Left lung (tissue), 10 donors: ENCODE results near the gene GPC2. TPM values are rescaled to one million over a fixed set of nuclear protein-coding genes. Genes with fewer than 3 reads are reported as not detected.

Experiments
- ATAC-seq: fragments of 200-7000 bp; cut with Tn5 transposase; one replicate; pipeline ENCODE4 v1.9.1; 2020; ENCODE audit warnings: moderate library complexity
- DNase-seq, 4 donors: peaks; one replicate each; pipeline ENCODE4 v3.0.0-alpha.2; 2013 to 2020
- H3K27ac ChIP-seq, 2 donors: fragments of 200-600 bp; sonication (generic) in 1 of 2; one replicate each; pipeline versions ENCODE4 v1.5.0 to v1.8.0; 2020 to 2021
- H3K27me3 ChIP-seq, 2 donors: fragments of 200-600 bp; sonication (generic) in 1 of 2; one replicate each; pipeline versions ENCODE4 v1.5.0 to v1.8.0; 2020 to 2021
- H3K36me3 ChIP-seq, 2 donors: fragments of 200-600 bp; sonication (generic) in 1 of 2; one replicate each; pipeline versions ENCODE4 v1.5.0 to v1.8.0; 2020 to 2021
- H3K4me1 ChIP-seq, 2 donors: fragments of 200-600 bp; one replicate each; pipeline ENCODE4 v1.8.0; 2021
- H3K4me3 ChIP-seq, 2 donors: fragments of 200-600 bp; sonication (generic) in 1 of 2; one replicate each; pipeline versions ENCODE4 v1.5.0 to v1.8.0; 2020 to 2021; ENCODE audit warnings: mild to moderate bottlenecking in 1 of 2
- H3K9me3 ChIP-seq, 2 donors: fragments of 200-600 bp; sonication (generic) in 1 of 2; one replicate each; pipeline versions ENCODE4 v1.5.0 to v1.8.0; 2020 to 2021
- intact Hi-C, 2 donors: fragments of 100-400 bp; cut with DNase I; formaldehyde crosslinking; loops; one replicate each; pipeline versions ENCODE4 v1.11.2 to v1.14.2; 2022
- polyA plus RNA-seq, 6 donors: library from polyadenylated mRNA; unstranded; fragments of 120-200 nt; gene quantifications; one replicate each; pipeline ENCODE4 v1.2.1, GENCODE V29; 2013; ENCODE audit not compliant: insufficient read length in 6 of 6
- total RNA-seq, 2 donors: library from RNA; stranded (reverse); fragmentation: NEBNext Ultra II Directional; extraction: Animal tissue kit (Norgen Biotek cat#: 25700); gene quantifications; one replicate each; pipeline ENCODE4 v1.2.1, GENCODE V29; 2021
- TF ChIP-seq, protein P1 (sequence below), 2 donors: fragments of 200-600 bp; sonication (generic) in 1 of 2; IDR thresholded peaks; one replicate each; pipeline versions ENCODE4 v1.5.0 to v1.8.0; 2021; ENCODE audit warnings: antibody characterized with exemption in 2 of 2
- donor health status: DM: no; HTN: yes; CAD: no.
- donor health status: DM: no; HTN: no; CAD: no.

The GPC2 gene
- total and polyA plus RNA-seq, 8 donors: 2.5 to 17.0 (median 10.2) TPM

DNA sequence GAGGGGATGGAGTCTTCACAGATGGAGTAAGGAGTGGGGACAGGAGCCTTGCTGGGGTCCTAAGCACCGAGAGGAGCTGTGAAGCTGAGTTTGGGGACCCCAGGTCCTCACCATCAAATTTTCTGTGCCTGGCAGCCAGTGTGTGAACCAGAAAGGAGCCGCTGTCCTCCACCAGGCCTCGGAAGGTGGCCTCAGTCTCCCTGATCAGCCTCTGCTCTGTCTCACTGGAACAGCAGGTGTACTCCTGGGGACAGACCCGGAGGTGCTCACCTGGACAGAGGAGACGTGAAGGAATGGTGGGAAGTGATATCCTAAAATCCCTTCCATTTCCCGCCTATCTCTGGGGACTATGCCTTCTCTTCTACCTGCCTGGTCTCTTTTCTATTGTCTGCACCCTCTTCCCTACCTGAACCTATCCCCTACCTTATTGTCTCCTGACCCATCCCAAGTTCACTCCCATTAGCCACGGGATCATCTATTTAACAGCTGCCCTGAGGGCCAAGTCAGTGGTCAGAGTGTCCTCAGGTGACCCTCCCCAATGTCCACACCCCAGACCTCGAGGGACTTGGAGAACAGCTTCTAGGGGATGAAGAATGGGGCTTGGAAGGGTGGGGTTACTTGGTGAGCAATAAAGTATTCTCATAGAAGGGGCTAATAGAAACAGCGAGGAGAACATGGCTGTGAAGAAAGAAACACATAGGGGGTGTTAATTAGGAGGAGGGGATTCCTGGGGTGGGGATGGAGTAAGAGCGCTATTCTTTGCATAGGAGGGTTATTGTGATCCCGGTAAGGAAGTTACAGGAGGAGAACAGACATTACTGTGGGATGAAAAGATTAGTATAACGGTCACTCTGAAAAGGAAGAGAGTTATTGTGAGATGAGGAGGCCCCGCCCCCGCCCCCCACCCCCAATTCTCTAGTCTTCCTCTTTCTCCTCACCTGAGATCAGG, 811 bp downstream of the GPC2 start:
- H3K27ac ChIP-seq: no peak overlapping the region
- peaks cover 0 to 6% of the 10 kb centered on the region in 2 donors for H3K9me3 ChIP-seq
- TF ChIP-seq, protein P1, sequence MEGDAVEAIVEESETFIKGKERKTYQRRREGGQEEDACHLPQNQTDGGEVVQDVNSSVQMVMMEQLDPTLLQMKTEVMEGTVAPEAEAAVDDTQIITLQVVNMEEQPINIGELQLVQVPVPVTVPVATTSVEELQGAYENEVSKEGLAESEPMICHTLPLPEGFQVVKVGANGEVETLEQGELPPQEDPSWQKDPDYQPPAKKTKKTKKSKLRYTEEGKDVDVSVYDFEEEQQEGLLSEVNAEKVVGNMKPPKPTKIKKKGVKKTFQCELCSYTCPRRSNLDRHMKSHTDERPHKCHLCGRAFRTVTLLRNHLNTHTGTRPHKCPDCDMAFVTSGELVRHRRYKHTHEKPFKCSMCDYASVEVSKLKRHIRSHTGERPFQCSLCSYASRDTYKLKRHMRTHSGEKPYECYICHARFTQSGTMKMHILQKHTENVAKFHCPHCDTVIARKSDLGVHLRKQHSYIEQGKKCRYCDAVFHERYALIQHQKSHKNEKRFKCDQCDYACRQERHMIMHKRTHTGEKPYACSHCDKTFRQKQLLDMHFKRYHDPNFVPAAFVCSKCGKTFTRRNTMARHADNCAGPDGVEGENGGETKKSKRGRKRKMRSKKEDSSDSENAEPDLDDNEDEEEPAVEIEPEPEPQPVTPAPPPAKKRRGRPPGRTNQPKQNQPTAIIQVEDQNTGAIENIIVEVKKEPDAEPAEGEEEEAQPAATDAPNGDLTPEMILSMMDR (IDR thresholded peaks at IDR 0.05): no peak
- ATAC-seq: no peak
- H3K27me3 ChIP-seq: peaks cover 6 to 32% of the 10 kb centered on the region in 2 donors
- intact Hi-C loops: no loop called here
- H3K36me3 ChIP-seq: no peaks in the 10 kb centered on the region
- peak overlapping the region; percentile 48 to 50 for H3K4me3 ChIP-seq
- H3K4me1 ChIP-seq: peaks cover 0 to 22% of the 10 kb centered on the region in 2 donors
- DNase-seq: no peak

DNA sequence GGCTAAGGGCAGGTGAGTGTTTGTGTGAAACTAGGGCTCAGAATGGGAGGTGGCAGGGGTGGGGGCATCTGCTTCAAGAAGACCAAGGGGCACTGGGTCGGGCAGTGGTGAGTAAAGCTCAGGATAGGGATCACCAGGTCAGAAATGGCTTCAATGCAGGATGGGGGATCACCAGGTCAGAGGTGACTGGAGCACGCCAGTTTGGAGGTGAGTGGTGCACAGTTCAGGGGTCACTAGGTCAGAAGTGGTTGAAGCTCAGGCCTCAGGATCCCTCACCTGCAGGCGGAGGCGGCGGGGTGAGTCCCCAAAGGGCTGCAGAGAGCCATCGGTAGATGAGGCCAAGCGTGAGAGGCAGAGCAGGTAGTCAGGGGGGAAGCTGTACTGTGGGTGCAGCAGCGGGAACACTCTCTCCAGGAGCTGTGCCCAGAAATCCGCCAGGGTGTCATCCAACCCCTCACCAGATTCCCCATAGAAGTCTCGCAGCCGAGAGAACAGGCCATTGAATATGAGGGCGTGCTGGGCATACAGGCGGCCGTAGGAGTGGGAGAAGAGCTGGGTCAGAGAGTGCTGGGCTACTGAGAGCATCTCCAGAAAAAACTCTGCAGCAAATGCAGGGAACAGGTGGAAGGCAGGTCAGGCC, 1.8 kb downstream of the GPC2 start:
- Histone ChIP-seq H3K4me3 (no peak overlapping the region), H3K27ac (no peak overlapping the region), H3K9me3 (peaks cover 0 to 6% of the 10 kb centered on the region in 2 donors), H3K27me3 (peaks cover 10 to 33% of the 10 kb centered on the region in 2 donors), H3K4me1 (peaks cover 0 to 28% of the 10 kb centered on the region in 2 donors), H3K36me3 (no peaks in the 10 kb centered on the region)
- intact Hi-C loops: no loop called here
- TF ChIP-seq, protein P1 (IDR thresholded peaks at IDR 0.05): no peak
- DNase-seq (no peak), ATAC-seq (no peak)

DNA sequence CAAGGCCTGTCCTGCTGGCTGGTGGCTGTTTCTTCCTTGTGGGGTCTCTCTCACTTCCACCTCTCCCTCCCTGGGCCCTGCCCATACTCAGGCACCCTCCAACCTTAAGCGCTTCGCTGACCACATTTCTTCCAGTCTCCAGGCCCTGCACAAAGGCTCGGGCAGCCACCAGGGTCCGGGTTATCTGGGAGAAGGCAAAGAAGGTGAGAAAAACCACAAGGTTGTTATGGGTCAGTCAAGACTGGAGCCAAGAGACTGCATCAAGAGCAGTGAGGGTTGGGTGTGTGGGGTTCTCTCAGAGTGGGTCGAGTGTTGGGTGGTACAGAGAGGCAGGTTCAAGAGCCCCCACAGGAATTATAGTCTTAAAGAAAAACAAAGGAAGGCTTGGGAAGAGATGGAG, 2.6 kb downstream of the GPC2 start:
- TF ChIP-seq, protein P1 (IDR thresholded peaks at IDR 0.05): no peak
- intact Hi-C loops: no loop called here
- Histone ChIP-seq H3K27me3 (peaks cover 10 to 37% of the 10 kb centered on the region in 2 donors), H3K4me3 (no peak overlapping the region), H3K36me3 (no peaks in the 10 kb centered on the region), H3K9me3 (peaks cover 0 to 6% of the 10 kb centered on the region in 2 donors), H3K4me1 (peaks cover 0 to 28% of the 10 kb centered on the region in 2 donors), H3K27ac (no peak overlapping the region)
- DNase-seq (no peak), ATAC-seq (no peak)

DNA sequence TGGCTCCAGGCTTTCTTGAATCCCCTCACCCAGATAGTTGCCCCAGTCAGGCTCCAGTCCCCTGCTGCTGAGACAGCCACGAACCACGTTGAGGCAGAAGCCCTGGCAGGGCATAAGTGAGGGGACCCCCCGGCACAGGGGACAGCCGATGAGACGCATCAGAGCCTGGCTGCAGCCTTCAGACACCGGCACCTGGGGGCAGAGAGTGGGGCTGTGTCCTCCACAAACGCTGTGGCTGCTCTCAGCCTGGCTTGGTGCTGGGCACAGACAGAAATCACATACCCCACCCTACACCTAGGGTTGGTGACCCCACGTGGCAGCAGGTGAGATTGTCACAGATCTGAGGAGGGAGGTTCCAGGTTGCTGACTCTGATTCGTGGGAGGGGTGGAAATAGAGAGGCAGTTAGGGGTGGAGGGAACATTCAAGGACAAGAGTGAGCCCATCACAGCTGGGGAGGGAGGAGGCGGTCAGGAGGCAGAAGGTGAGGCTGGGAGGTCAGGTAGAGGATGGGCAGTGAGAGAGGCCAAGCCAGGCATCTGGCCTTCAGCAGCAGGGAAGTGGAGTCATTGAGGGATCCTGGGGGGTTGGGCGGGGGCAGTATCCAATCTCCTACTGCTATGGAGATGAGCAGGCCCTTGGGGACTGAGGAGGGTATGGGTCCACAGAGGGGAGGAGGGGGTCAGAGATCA, 3.2 kb downstream of the GPC2 start:
- intact Hi-C loops: no loop called here
- H3K9me3 ChIP-seq: peaks cover 0 to 6% of the 10 kb centered on the region in 2 donors

More for the DNA sequence above, 3.2 kb downstream of the GPC2 start:
- TF ChIP-seq, protein P1 (IDR thresholded peaks at IDR 0.05): no peak
- H3K27me3 ChIP-seq: peaks cover 10 to 43% of the 10 kb centered on the region in 2 donors
- H3K4me3 ChIP-seq: no peak overlapping the region
- ATAC-seq (no peak), DNase-seq (no peak)
- no peak overlapping the region for H3K27ac ChIP-seq
- no peaks in the 10 kb centered on the region for H3K36me3 ChIP-seq
- peaks cover 0 to 32% of the 10 kb centered on the region in 2 donors for H3K4me1 ChIP-seq
